ENCODE results near the gene GFY.

The GFY gene, protein sequence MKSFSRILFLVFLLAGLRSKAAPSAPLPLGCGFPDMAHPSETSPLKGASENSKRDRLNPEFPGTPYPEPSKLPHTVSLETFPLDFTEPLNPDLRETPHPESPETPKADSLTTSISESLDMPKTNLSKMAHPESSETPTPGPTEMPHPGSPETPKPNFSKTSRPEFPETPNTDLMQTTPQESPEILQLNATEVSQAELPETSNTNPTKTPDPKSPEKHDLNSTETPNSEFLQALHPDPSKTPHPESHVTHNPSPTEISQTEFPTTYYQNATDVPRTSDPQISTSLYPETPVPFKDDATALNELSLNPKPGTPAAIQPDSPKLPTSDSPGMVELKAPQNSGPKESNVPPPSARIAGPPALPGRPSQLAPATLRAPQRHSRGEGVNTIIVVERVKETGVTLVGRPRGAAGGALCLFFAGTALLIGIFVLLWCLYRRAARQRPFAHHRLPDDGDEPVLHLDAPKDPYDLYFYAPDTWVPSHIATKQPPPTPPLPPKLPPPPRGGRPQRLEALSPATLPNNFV

DNA sequence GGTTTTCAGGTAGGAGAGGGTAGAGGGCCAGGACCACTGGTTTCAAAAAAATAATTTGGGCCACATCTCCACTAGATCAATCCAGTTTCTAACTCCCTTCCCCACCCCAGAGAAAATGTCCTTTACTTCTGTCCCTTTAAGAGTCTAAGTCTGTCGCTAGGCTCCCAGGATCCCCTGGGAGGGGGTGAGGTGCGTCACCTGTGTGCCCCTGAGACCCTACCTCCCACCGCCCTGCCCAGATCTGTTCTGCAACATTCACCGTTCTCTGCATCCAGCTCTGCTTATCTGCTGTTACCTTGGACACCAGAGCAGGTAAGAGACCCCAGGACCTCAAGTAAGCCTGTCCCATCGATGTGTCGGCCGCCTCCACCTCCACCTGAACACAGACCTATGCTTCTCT is at the start of gene GFY:
GFY (plus strand) TSS at position 211 of the 400 bp plus-strand sequence. CDS start 1,043 bp downstream, outside the sequence.
- peaks cover 87 to 96% of the 10 kb centered on the region in 2 donors for H3K27me3 ChIP-seq (ENCODE audit: control insufficient read depth in 1 of 2, insufficient read depth in 2 of 2, low read length in 2 of 2)

DNA sequence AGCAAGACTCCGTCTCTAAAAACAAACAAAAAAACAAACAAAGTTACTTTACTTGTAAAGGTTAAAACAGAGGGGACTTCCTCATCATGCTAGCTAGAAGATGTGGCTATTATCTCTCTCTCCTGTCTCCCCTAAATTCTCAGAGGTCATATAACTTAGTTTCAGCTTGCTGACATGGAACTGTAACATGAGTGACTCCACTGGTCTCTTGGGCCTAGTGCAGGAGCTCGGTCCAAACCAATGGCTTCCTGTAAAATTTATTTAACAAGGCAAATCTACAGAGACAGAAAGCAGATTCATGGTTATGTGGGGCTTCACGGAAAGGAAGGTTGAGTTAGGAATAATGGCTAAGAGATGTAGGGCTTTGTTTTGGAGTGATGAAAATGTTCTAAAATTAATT is 46.7 kb upstream of the GFY start:
- Histone ChIP-seq H3K36me3 (ENCODE audit: control insufficient read depth in 1 of 2, insufficient read depth in 2 of 2, low read length in 2 of 2) (no peaks in the 10 kb centered on the region), H3K27me3 (ENCODE audit: control insufficient read depth in 1 of 2, insufficient read depth in 2 of 2, low read length in 2 of 2) (no peaks in the 10 kb centered on the region), H3K27ac (ENCODE audit: low read depth, low read length) (no peak overlapping the region), H3K9me3 (ENCODE audit: control insufficient read depth in 1 of 2, low read length in 2 of 2) (peaks cover 4% of the 10 kb centered on the region in 2 donors), H3K4me1 (ENCODE audit: control insufficient read depth in 1 of 2, insufficient read depth in 2 of 2, low read length in 2 of 2) (no peaks in the 10 kb centered on the region), H3K9ac (ENCODE audit: low read depth in 1 of 2, low read length in 2 of 2) (no peak overlapping the region), H3K4me3 (ENCODE audit: low read depth in 1 of 2, low read length in 2 of 2) (no peak overlapping the region)

More for the DNA sequence above, at the start of gene GFY:
- Histone ChIP-seq H3K27ac (ENCODE audit: low read depth, low read length) (no peak within 1 kb of the TSS), H3K4me1 (ENCODE audit: control insufficient read depth in 1 of 2, insufficient read depth in 2 of 2, low read length in 2 of 2) (peaks cover 0 to 11% of the 10 kb centered on the region in 2 donors), H3K4me3 (ENCODE audit: low read depth in 1 of 2, low read length in 2 of 2) (no peak within 1 kb of the TSS), H3K9ac (ENCODE audit: low read depth in 1 of 2, low read length in 2 of 2) (no peak within 1 kb of the TSS), H3K9me3 (ENCODE audit: control insufficient read depth in 1 of 2, low read length in 2 of 2) (no peaks in the 10 kb centered on the region), H3K36me3 (ENCODE audit: control insufficient read depth in 1 of 2, insufficient read depth in 2 of 2, low read length in 2 of 2) (no peaks in the 10 kb centered on the region)

DNA sequence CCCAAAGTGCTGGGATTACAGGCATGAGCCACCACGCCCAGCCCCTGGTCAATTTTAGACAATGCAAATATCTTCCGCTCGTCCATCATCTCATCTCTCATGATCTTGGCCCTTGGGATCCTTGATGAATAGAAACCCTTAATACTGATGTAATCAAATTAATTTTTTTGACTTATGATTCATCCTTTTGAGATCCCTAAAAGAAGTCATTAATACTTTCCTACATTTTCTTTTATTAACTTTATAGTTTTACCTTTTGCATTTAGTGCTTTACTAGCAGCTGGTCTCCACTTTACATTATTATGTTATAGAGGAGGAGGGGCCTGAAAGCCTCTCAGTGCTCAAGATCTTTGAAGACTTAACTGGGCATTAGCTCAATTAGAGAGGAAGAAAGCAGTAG is 44.8 kb upstream of the GFY start:
- H3K4me3 ChIP-seq (ENCODE audit: low read depth in 1 of 2, low read length in 2 of 2): no peak overlapping the region
- H3K27me3 ChIP-seq (ENCODE audit: control insufficient read depth in 1 of 2, insufficient read depth in 2 of 2, low read length in 2 of 2): no peaks in the 10 kb centered on the region
- H3K9ac ChIP-seq (ENCODE audit: low read depth in 1 of 2, low read length in 2 of 2): no peak overlapping the region
- H3K4me1 ChIP-seq (ENCODE audit: control insufficient read depth in 1 of 2, insufficient read depth in 2 of 2, low read length in 2 of 2): no peaks in the 10 kb centered on the region
- peaks cover 4% of the 10 kb centered on the region in 2 donors for H3K9me3 ChIP-seq (ENCODE audit: control insufficient read depth in 1 of 2, low read length in 2 of 2)
- H3K36me3 ChIP-seq (ENCODE audit: control insufficient read depth in 1 of 2, insufficient read depth in 2 of 2, low read length in 2 of 2): no peaks in the 10 kb centered on the region
- H3K27ac ChIP-seq (ENCODE audit: low read depth, low read length): no peak overlapping the region

DNA sequence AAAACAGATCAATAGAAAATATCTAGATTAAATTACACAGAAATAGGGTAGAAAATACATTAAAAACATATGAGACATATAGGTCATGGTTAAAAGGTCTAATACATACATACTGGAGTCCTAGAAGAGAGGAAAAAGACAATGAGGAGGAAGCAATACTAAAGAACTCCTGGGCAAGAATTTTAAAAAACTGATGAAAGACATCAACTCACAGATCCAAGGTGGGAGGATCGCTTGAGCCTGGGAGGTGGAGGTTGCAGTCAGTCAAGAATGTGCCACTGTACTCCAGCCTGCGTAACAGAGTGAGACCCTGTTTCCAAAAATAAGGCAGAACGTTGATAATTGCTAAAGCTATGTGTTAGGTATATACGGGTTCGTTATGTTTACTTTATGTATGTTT is 42.5 kb upstream of the GFY start:
- Histone ChIP-seq H3K9me3 (ENCODE audit: control insufficient read depth in 1 of 2, low read length in 2 of 2) (peaks cover 4% of the 10 kb centered on the region in 2 donors), H3K9ac (ENCODE audit: low read depth in 1 of 2, low read length in 2 of 2) (no peak overlapping the region), H3K27me3 (ENCODE audit: control insufficient read depth in 1 of 2, insufficient read depth in 2 of 2, low read length in 2 of 2) (no peaks in the 10 kb centered on the region), H3K27ac (ENCODE audit: low read depth, low read length) (no peak overlapping the region), H3K4me1 (ENCODE audit: control insufficient read depth in 1 of 2, insufficient read depth in 2 of 2, low read length in 2 of 2) (no peaks in the 10 kb centered on the region), H3K36me3 (ENCODE audit: control insufficient read depth in 1 of 2, insufficient read depth in 2 of 2, low read length in 2 of 2) (no peaks in the 10 kb centered on the region), H3K4me3 (ENCODE audit: low read depth in 1 of 2, low read length in 2 of 2) (no peak overlapping the region)

DNA sequence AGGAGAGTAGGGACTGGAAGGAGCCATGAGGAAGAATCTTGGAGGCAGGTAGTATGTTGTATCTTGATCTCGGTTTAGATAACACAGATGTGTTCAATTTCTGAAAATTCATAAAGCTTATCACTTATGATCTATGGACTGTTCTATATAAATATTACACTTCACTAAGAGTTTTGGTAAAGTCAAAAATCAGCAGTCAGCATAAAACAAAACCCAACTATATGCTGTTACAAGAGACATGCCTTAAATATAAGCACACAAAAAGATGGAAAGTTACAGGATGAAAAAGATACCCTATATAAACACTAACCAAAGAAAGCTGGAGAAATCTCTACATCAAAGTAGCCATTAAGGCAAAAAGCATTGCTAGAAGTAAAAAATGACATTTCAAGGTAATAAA is 41.6 kb upstream of the GFY start:
- no peaks in the 10 kb centered on the region for H3K4me1 ChIP-seq (ENCODE audit: control insufficient read depth in 1 of 2, insufficient read depth in 2 of 2, low read length in 2 of 2)
- H3K9me3 ChIP-seq (ENCODE audit: control insufficient read depth in 1 of 2, low read length in 2 of 2): peaks cover 4% of the 10 kb centered on the region in 2 donors
- no peaks in the 10 kb centered on the region for H3K36me3 ChIP-seq (ENCODE audit: control insufficient read depth in 1 of 2, insufficient read depth in 2 of 2, low read length in 2 of 2)
- no peak overlapping the region for H3K27ac ChIP-seq (ENCODE audit: low read depth, low read length)
- no peaks in the 10 kb centered on the region for H3K27me3 ChIP-seq (ENCODE audit: control insufficient read depth in 1 of 2, insufficient read depth in 2 of 2, low read length in 2 of 2)
- H3K9ac ChIP-seq (ENCODE audit: low read depth in 1 of 2, low read length in 2 of 2): no peak overlapping the region
- H3K4me3 ChIP-seq (ENCODE audit: low read depth in 1 of 2, low read length in 2 of 2): no peak overlapping the region

DNA sequence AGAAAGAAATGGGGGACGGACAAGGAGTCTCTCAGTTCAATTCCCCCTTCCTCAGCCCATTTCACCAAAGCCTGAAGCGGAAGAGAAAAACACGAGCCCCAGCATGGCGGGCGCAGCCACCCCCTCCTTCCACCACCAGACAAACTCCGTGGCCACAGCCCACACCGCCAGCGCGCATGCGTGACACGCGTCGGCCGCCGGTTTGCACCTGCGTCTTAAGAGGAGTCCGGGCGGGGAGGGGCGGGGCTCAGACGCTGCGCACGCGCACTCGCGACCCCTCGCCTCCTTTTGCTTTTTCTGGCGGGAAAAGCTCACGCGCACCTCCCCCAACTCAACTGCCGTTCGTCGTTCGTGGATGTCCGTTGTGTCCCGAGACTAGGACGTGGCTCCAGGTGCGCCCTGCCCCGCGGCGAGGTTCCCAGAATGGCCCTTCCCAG is 37.2 kb upstream of the GFY start, which contains the start of gene KASH5:
KASH5 (plus strand) TSS at position 314 of the 437 bp plus-strand sequence. CDS start 2,635 bp downstream, outside the sequence.
- H3K4me1 ChIP-seq (ENCODE audit: control insufficient read depth in 1 of 2, insufficient read depth in 2 of 2, low read length in 2 of 2): peaks cover 0 to 4% of the 10 kb centered on the region in 2 donors
- no peaks in the 10 kb centered on the region for H3K36me3 ChIP-seq (ENCODE audit: control insufficient read depth in 1 of 2, insufficient read depth in 2 of 2, low read length in 2 of 2)
- H3K27ac ChIP-seq (ENCODE audit: low read depth, low read length): no peak within 1 kb of the TSS
- H3K9me3 ChIP-seq (ENCODE audit: control insufficient read depth in 1 of 2, low read length in 2 of 2): no peaks in the 10 kb centered on the region
- H3K9ac ChIP-seq (ENCODE audit: low read depth in 1 of 2, low read length in 2 of 2): no peak within 1 kb of the TSS
- peak within 1 kb of the TSS in 1 of 2 donors; percentile 10 for H3K4me3 ChIP-seq (ENCODE audit: low read depth in 1 of 2, low read length in 2 of 2)
- peaks cover 0 to 6% of the 10 kb centered on the region in 2 donors for H3K27me3 ChIP-seq (ENCODE audit: control insufficient read depth in 1 of 2, insufficient read depth in 2 of 2, low read length in 2 of 2)

DNA sequence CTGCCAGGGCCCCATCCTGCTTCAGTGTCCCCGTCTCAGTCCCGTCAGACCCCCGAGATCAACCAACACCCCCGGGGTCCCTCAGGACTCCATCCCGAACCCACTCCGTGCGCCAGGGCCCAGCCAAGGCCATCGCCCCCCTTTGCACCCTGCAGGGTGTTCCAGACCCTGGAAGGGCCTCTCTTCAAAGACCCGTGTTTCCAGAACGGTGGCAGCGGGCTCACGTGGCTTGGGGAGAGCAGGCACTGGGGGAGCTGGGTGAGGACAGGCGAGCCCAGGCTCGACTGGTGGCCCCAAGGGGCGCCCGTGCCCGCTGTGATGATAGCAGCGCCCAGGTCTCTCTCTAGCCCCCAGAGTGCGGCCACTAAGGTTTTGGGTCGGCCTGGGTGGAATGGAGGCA is 35.8 kb upstream of the GFY start:
- Histone ChIP-seq H3K27me3 (ENCODE audit: control insufficient read depth in 1 of 2, insufficient read depth in 2 of 2, low read length in 2 of 2) (peaks cover 0 to 6% of the 10 kb centered on the region in 2 donors), H3K9me3 (ENCODE audit: control insufficient read depth in 1 of 2, low read length in 2 of 2) (no peaks in the 10 kb centered on the region), H3K27ac (ENCODE audit: low read depth, low read length) (no peak overlapping the region), H3K9ac (ENCODE audit: low read depth in 1 of 2, low read length in 2 of 2) (no peak overlapping the region), H3K4me3 (ENCODE audit: low read depth in 1 of 2, low read length in 2 of 2) (no peak overlapping the region), H3K4me1 (ENCODE audit: control insufficient read depth in 1 of 2, insufficient read depth in 2 of 2, low read length in 2 of 2) (peaks cover 0 to 4% of the 10 kb centered on the region in 2 donors), H3K36me3 (ENCODE audit: control insufficient read depth in 1 of 2, insufficient read depth in 2 of 2, low read length in 2 of 2) (no peaks in the 10 kb centered on the region)

DNA sequence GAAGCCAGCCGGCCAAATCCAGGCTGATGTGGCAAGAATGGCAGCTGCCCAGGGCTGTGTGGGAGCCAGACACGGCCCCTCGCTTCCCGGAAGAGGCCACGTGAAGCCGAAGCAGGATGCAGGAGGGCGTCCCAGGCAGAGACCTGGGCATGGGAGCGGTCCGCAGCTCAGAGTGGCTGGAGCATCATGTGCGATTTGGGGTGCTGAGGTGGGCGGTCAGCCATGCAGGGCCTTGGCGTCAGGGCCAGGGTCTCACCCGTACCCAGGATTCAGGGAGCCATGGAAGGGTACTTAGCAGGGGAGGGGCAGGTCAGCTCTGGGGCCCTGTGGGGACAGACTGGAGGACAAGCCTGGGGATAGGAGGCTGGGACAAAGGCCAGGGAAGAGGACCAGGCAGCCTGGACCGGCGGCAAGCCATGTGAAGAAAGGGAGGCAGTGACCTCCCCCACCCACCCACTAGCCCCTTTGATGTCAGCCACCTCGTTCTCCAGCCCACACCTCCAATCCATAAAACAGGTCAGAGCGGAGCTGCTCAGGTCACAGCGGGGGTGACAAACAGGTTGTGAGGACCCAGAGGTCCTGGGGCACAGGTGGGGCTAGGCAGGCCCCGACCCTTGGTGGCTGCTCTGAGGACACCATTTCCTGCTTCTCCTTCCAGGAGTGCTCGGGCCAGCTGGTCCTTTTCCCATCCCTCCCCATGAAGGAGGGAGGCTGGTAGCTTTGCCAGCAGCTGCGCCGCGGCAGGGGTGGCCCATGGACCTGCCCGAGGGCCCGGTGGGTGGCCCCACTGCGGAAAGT is 34.9 kb upstream of the GFY start:
- peaks cover 0 to 4% of the 10 kb centered on the region in 2 donors for H3K4me1 ChIP-seq (ENCODE audit: control insufficient read depth in 1 of 2, insufficient read depth in 2 of 2, low read length in 2 of 2)
- no peak overlapping the region for H3K4me3 ChIP-seq (ENCODE audit: low read depth in 1 of 2, low read length in 2 of 2)
- peaks cover 0 to 6% of the 10 kb centered on the region in 2 donors for H3K27me3 ChIP-seq (ENCODE audit: control insufficient read depth in 1 of 2, insufficient read depth in 2 of 2, low read length in 2 of 2)
- no peak overlapping the region for H3K27ac ChIP-seq (ENCODE audit: low read depth, low read length)
- H3K9me3 ChIP-seq (ENCODE audit: control insufficient read depth in 1 of 2, low read length in 2 of 2): no peaks in the 10 kb centered on the region
- no peak overlapping the region for H3K9ac ChIP-seq (ENCODE audit: low read depth in 1 of 2, low read length in 2 of 2)
- no peaks in the 10 kb centered on the region for H3K36me3 ChIP-seq (ENCODE audit: control insufficient read depth in 1 of 2, insufficient read depth in 2 of 2, low read length in 2 of 2)

DNA sequence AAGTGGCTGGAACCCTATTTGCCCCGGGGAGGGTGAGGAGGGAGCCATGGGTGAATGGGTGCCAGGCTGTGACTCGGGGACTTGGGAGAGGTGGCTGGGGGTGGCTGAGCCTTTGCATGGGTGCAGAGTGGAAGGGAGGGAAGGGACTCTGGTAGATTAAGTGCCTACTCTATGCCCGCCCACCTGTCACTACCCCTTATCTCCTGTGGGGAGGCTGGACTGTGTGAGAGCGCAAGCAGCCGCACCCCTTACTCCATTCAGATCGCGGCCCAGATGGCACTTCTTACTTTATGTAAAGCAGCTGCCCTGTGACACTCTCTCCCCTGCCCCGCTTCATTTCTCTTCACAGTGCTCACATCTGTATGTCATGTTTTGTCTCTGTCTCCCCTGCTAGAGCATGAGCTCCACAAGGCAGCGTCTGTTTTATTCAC is 34.2 kb upstream of the GFY start:
- Histone ChIP-seq H3K27me3 (ENCODE audit: control insufficient read depth in 1 of 2, insufficient read depth in 2 of 2, low read length in 2 of 2) (peaks cover 0 to 6% of the 10 kb centered on the region in 2 donors), H3K9me3 (ENCODE audit: control insufficient read depth in 1 of 2, low read length in 2 of 2) (no peaks in the 10 kb centered on the region), H3K4me3 (ENCODE audit: low read depth in 1 of 2, low read length in 2 of 2) (no peak overlapping the region), H3K27ac (ENCODE audit: low read depth, low read length) (no peak overlapping the region), H3K36me3 (ENCODE audit: control insufficient read depth in 1 of 2, insufficient read depth in 2 of 2, low read length in 2 of 2) (no peaks in the 10 kb centered on the region), H3K4me1 (ENCODE audit: control insufficient read depth in 1 of 2, insufficient read depth in 2 of 2, low read length in 2 of 2) (peaks cover 0 to 4% of the 10 kb centered on the region in 2 donors), H3K9ac (ENCODE audit: low read depth in 1 of 2, low read length in 2 of 2) (no peak overlapping the region)

Data from duodenal mucosa (tissue), 2 donors.